ENCODE results near the gene PLXNA2.

Gene PLXNA2

GRCh38 chr1:208000504-208000903, 243.7 kb downstream of the PLXNA2 start:
- TF ChIP-seq CTCF (IDR thresholded peaks at IDR 0.05; ENCODE audit: low read depth, low read length) = no peak
- no peak overlapping the region for H3K4me3 ChIP-seq (ENCODE audit: low read depth, low read length)

- H3K4me3 ChIP-seq (ENCODE audit: low read depth, low read length) = no peak overlapping the region
- no peak for TF ChIP-seq CTCF (IDR thresholded peaks at IDR 0.05; ENCODE audit: low read depth, low read length)
Observed at GRCh38 chr1:207999972-208000371, 244.2 kb downstream of the PLXNA2 start.

GRCh38 chr1:207999274-207999915, 244.8 kb downstream of the PLXNA2 start:
- H3K4me3 ChIP-seq (ENCODE audit: low read depth, low read length) = no peak overlapping the region
- no peak for TF ChIP-seq CTCF (IDR thresholded peaks at IDR 0.05; ENCODE audit: low read depth, low read length)

- no peak overlapping the region for H3K4me3 ChIP-seq (ENCODE audit: low read depth, low read length)
- no peak for TF ChIP-seq CTCF (IDR thresholded peaks at IDR 0.05; ENCODE audit: low read depth, low read length)
Observed at GRCh38 chr1:207998691-207999090, 245.5 kb downstream of the PLXNA2 start.

GRCh38 chr1:207997486-207998268, 246.5 kb downstream of the PLXNA2 start:
- peak; percentile 74 for TF ChIP-seq CTCF (IDR thresholded peaks at IDR 0.05; ENCODE audit: low read depth, low read length)

GRCh38 chr1:207996636-207997035, 247.5 kb downstream of the PLXNA2 start:
- no peak for TF ChIP-seq CTCF (IDR thresholded peaks at IDR 0.05; ENCODE audit: low read depth, low read length)
- no peak overlapping the region for H3K4me3 ChIP-seq (ENCODE audit: low read depth, low read length)

More at GRCh38 chr1:207997486-207998268, 246.5 kb downstream of the PLXNA2 start:
- no peak overlapping the region for H3K4me3 ChIP-seq (ENCODE audit: low read depth, low read length)

- no peak for TF ChIP-seq CTCF (IDR thresholded peaks at IDR 0.05; ENCODE audit: low read depth, low read length)
- H3K4me3 ChIP-seq (ENCODE audit: low read depth, low read length) = no peak overlapping the region
Observed at GRCh38 chr1:207995576-207995975, 248.6 kb downstream of the PLXNA2 start.

Measured in WI38 (cell line).